Measurements from ENCODE around the gene GOLGA6A. TPM values are rescaled to one million over a fixed set of nuclear protein-coding genes. Genes with fewer than 3 reads are reported as not detected.
"Not testable (repeated sequence)": the region's sequence is repeated elsewhere in the genome, so short reads cannot be mapped to it uniquely, and the experiment has no call there.

The GOLGA6A gene
- total and polyA plus RNA-seq, 2 donors (not counting 1 experiment from before 2014, with no cell fraction given): 0.31 to 1.0 TPM

DNA sequence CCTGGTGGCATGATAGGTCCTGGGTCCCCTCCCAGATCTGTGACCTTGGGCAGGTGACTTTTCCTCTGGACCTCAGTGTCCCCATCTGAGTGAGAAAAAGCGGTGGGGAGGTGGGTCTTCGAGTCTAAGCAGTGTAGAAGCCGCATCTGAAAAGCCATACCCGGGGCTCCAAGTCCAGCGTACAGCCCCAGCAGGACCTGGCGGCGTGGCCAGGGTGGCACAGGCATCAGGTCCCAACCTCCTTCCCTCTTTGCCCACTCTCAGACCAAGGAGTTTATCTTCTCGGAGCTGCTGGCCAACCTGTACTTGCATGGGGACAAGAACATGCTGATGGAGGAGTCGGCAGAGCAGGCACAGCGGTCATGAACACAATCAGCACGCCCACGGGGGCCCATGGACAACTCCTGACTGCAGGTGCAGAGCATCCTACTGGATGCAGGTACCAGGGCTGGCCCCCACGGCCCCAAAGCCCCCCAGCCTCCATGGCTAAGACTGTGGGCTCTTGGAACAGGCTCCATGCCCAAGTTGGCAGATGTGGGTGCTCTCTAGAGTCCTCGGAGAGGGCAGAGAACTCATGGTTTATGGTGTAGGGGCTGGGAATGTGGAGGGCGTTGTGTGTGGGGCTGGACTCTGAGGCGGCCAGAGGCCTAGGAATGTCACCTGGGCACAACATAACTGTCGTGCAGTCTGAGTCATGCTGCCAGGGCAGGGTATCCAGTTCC is 18.8 kb downstream of the GOLGA6A start:
- H4K20me1 ChIP-seq (ENCODE audit: control insufficient read depth, insufficient read depth, low read length, poor library complexity, severe bottlenecking); DNase-seq; H3K36me3 ChIP-seq (replicated peaks in 1 of 2; ENCODE audit: control extremely low read depth in 1 of 2, control insufficient read depth in 1 of 2, extremely low read depth in 1 of 2, insufficient read depth in 2 of 2, low read length in 1 of 2); H3K9me3 Mint-ChIP-seq (ENCODE audit: insufficient read depth); H3K4me1 Mint-ChIP-seq; ATAC-seq (ENCODE audit: low read depth); H3K27ac ChIP-seq (ENCODE audit: low read length in 2 of 2); H3K79me2 ChIP-seq (ENCODE audit: control insufficient read depth, insufficient read depth, low read length); H2AFZ ChIP-seq (ENCODE audit: insufficient read depth, low read depth, low read length, poor library complexity, severe bottlenecking); H3K27me3 ChIP-seq (replicated peaks in 1 of 4; ENCODE audit: control extremely low read depth in 1 of 4, control insufficient read depth in 3 of 4, insufficient read depth in 4 of 4, low read length in 3 of 4); CTCF ChIA-PET; H3K4me1 ChIP-seq (ENCODE audit: control insufficient read depth in 2 of 2, insufficient read depth in 2 of 2, low read length in 2 of 2); H3K4me2 ChIP-seq (replicated peaks; ENCODE audit: low read depth, low read length, poor library complexity, severe bottlenecking); intact Hi-C loops (cut with micrococcal nuclease); POLR2A ChIA-PET; H3K4me3 ChIP-seq (ENCODE audit: control extremely low read depth in 1 of 5, extremely low read depth in 1 of 5, insufficient read depth in 1 of 5, low read depth in 2 of 5, low read length in 4 of 5); H3K27ac Mint-ChIP-seq; H3K9ac ChIP-seq (ENCODE audit: low read length); H3K9me3 ChIP-seq (ENCODE audit: control extremely low read depth in 1 of 3, control insufficient read depth in 2 of 3, insufficient read depth in 1 of 3, low read length in 2 of 3); H3K27me3 Mint-ChIP-seq; H3K4me3 Mint-ChIP-seq: not testable (repeated sequence)
- WGBS (ENCODE audit: insufficient coverage): 95% methylated on average over 3 of the region's 17 CpGs

GRCh38 chr15:74062671-74063070 is 19.7 kb downstream of the GOLGA6A start:
- intact Hi-C loops (cut with micrococcal nuclease): no loop called here
- Mint-ChIP-seq H3K27me3 (peaks cover 2% of the 10 kb centered on the region), H3K9me3 (ENCODE audit: insufficient read depth) (no peaks in the 10 kb centered on the region), H3K4me1 (no peaks in the 10 kb centered on the region), H3K27ac (no peak overlapping the region), H3K4me3 (no peak overlapping the region)
- Histone ChIP-seq H4K20me1 (ENCODE audit: control insufficient read depth, insufficient read depth, low read length, poor library complexity, severe bottlenecking) (no peaks in the 10 kb centered on the region), H3K36me3 (replicated peaks in 1 of 2; ENCODE audit: control extremely low read depth in 1 of 2, control insufficient read depth in 1 of 2, extremely low read depth in 1 of 2, insufficient read depth in 2 of 2, low read length in 1 of 2) (no peaks in the 10 kb centered on the region), H3K4me2 (replicated peaks; ENCODE audit: low read depth, low read length, poor library complexity, severe bottlenecking) (no peak overlapping the region), H3K79me2 (ENCODE audit: control insufficient read depth, insufficient read depth, low read length) (no peaks in the 10 kb centered on the region), H3K27ac (ENCODE audit: low read length in 2 of 2) (no peak overlapping the region), H3K9me3 (ENCODE audit: control extremely low read depth in 1 of 3, control insufficient read depth in 2 of 3, insufficient read depth in 1 of 3, low read length in 2 of 3) (no peaks in the 10 kb centered on the region), H3K4me3 (ENCODE audit: control extremely low read depth in 1 of 5, extremely low read depth in 1 of 5, insufficient read depth in 1 of 5, low read depth in 2 of 5, low read length in 4 of 5) (no peak overlapping the region), H3K4me1 (ENCODE audit: control insufficient read depth in 2 of 2, insufficient read depth in 2 of 2, low read length in 2 of 2) (no peaks in the 10 kb centered on the region), H2AFZ (ENCODE audit: insufficient read depth, low read depth, low read length, poor library complexity, severe bottlenecking) (no peak overlapping the region), H3K27me3 (replicated peaks in 1 of 4; ENCODE audit: control extremely low read depth in 1 of 4, control insufficient read depth in 3 of 4, insufficient read depth in 4 of 4, low read length in 3 of 4) (no peaks in the 10 kb centered on the region), H3K9ac (ENCODE audit: low read length) (no peak overlapping the region)
- 90% methylated on average over 7 of the region's 7 CpGs for WGBS (ENCODE audit: insufficient coverage)
- ATAC-seq (ENCODE audit: low read depth) (no peak), DNase-seq (no peak)
- CTCF ChIA-PET: no interaction called here
- TF ChIP-seq, protein P1, sequence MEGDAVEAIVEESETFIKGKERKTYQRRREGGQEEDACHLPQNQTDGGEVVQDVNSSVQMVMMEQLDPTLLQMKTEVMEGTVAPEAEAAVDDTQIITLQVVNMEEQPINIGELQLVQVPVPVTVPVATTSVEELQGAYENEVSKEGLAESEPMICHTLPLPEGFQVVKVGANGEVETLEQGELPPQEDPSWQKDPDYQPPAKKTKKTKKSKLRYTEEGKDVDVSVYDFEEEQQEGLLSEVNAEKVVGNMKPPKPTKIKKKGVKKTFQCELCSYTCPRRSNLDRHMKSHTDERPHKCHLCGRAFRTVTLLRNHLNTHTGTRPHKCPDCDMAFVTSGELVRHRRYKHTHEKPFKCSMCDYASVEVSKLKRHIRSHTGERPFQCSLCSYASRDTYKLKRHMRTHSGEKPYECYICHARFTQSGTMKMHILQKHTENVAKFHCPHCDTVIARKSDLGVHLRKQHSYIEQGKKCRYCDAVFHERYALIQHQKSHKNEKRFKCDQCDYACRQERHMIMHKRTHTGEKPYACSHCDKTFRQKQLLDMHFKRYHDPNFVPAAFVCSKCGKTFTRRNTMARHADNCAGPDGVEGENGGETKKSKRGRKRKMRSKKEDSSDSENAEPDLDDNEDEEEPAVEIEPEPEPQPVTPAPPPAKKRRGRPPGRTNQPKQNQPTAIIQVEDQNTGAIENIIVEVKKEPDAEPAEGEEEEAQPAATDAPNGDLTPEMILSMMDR (IDR thresholded peaks at IDR 0.05): no peak
- TF ChIP-seq EZH2 (IDR thresholded peaks at IDR 0.05; ENCODE audit: borderline replicate concordance, insufficient read depth, low read depth, low read length, poor library complexity, severe bottlenecking): no peak
- POLR2A ChIA-PET: no interaction called here

All from B cell (primary cell).